CD8-positive, alpha-beta memory T cell (primary cell): ENCODE measurements around the gene TNS1. TPM values are rescaled to one million over a fixed set of nuclear protein-coding genes. Genes with fewer than 3 reads are reported as not detected.

Experiments
- CTCF ChIA-PET: fragments of 350-600 bp; sonication (Branson Sonifier 250); formaldehyde crosslinking; loops from one replicate; lab custom pipeline; 2021; ENCODE audit warnings: antibody characterized with exemption; lab: Charles Lee
- POLR2A ChIA-PET: fragments of 350-600 bp; sonication (Branson Sonifier 250); formaldehyde crosslinking; loops from one replicate; lab custom pipeline; 2021; ENCODE audit warnings: antibody characterized with exemption; lab: Charles Lee
- DNase-seq, 5 donors: peaks; one replicate each; pipeline versions ENCODE4 v3.0.0 to v3.0.0-alpha.2; 2020 to 2022; ENCODE audit warnings: mixed read lengths in 1 of 5
- H3K27ac ChIP-seq: one replicate; pipeline ENCODE4 v1.7.0; 2013; ENCODE audit warnings: low read depth, mild to moderate bottlenecking, low read length, moderate library complexity
- H3K27me3 ChIP-seq: 2 replicates; pipeline ENCODE4 v1.7.0; 2013; ENCODE audit warnings: low read length, mild to moderate bottlenecking; ENCODE audit not compliant: insufficient read depth, poor library complexity, severe bottlenecking
- H3K36me3 ChIP-seq: 2 replicates; pipeline ENCODE4 v1.7.0; 2013; ENCODE audit warnings: mild to moderate bottlenecking, low read length, moderate library complexity; ENCODE audit not compliant: insufficient read depth
- H3K4me1 ChIP-seq: 2 replicates; pipeline ENCODE4 v1.7.0; 2013; ENCODE audit warnings: mild to moderate bottlenecking, low read length, moderate library complexity; ENCODE audit not compliant: insufficient read depth
- H3K4me3 ChIP-seq: 2 replicates; pipeline ENCODE4 v1.7.0; 2013; ENCODE audit warnings: mild to moderate bottlenecking, low read length
- H3K9me3 ChIP-seq: 2 replicates; pipeline ENCODE4 v1.7.0; 2013; ENCODE audit warnings: mild to moderate bottlenecking, low read length
- H3K27ac Mint-ChIP-seq, 8 donors: one replicate each; pipeline ENCODE4 v1.8.0; 2020 to 2021; ENCODE audit warnings: mixed read lengths in 8 of 8, mild to moderate bottlenecking in 6 of 8, inconsistent platforms in 3 of 8, moderate library complexity in 3 of 8
- H3K27me3 Mint-ChIP-seq, 2 donors: one replicate each; pipeline ENCODE4 v1.8.0; 2020 to 2021; ENCODE audit warnings: mixed read lengths in 2 of 2, mild to moderate bottlenecking in 1 of 2, moderate library complexity in 1 of 2
- H3K36me3 Mint-ChIP-seq, 3 donors: one replicate each; pipeline ENCODE4 v1.8.0; 2020 to 2021; ENCODE audit warnings: mixed read lengths in 3 of 3, inconsistent platforms in 1 of 3, mild to moderate bottlenecking in 1 of 3
- H3K4me1 Mint-ChIP-seq, 3 donors: one replicate each; pipeline ENCODE4 v1.8.0; 2020 to 2021; ENCODE audit warnings: mixed read lengths in 3 of 3, inconsistent platforms in 1 of 3, mild to moderate bottlenecking in 1 of 3
- H3K4me3 Mint-ChIP-seq, 7 donors: one replicate each; pipeline ENCODE4 v1.8.0; 2020 to 2021; ENCODE audit warnings: mixed read lengths in 7 of 7, mild to moderate bottlenecking in 6 of 7, moderate library complexity in 4 of 7, inconsistent platforms in 2 of 7
- H3K9me3 Mint-ChIP-seq, 5 donors: one replicate each; pipeline ENCODE4 v1.8.0; 2020 to 2022; ENCODE audit warnings: mixed read lengths in 5 of 5, mild to moderate bottlenecking in 3 of 5, moderate library complexity in 2 of 5, inconsistent platforms in 1 of 5
- polyA plus RNA-seq: library from polyadenylated mRNA; unstranded; fragments of 300-500 nt; fragmentation: Illumina TruSeq; gene quantifications from one replicate; pipeline ENCODE4 v1.2.3, GENCODE V29; 2021
- total RNA-seq, 2 experiments: library from RNA; stranded (reverse); gene quantifications; one replicate each; pipeline ENCODE4 v1.2.3, GENCODE V29; 2021

The TNS1 gene
- total and polyA plus RNA-seq, 3 experiments from 2014 or later, result 1.1 to 1.8 TPM; not detected in 1

DNA sequence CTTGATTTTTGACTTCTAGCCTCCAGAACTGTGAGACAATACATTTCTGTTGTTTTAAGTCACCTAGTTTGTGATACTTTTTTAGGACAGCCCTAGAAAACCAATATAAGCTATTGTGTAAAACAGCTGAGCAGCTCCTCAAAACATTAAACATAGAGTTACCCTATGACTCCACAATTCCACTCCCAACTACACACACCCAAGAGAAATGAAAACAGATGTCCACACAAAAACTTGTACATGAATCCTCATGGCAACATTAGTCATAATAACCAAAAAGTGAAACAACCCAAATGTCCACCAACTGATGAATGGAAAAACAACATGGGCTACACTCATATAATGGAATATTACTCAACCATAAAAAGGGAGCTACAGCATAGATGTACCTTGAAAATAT is 32.6 kb downstream of the TNS1 start:
- ChIA-PET POLR2A (no interaction called here), CTCF (no interaction called here)
- H3K27me3 Mint-ChIP-seq, result peaks cover 2 to 24% of the 10 kb centered on the region in 2 donors
- DNase-seq, result no peak
- no peaks in the 10 kb centered on the region for H3K4me1 ChIP-seq
- peaks cover 0 to 3% (median 0%) of the 10 kb centered on the region in 3 donors for H3K36me3 Mint-ChIP-seq
- no peaks in the 10 kb centered on the region for H3K27me3 ChIP-seq
- H3K4me1 Mint-ChIP-seq, result no peaks in the 10 kb centered on the region
- H3K4me3 Mint-ChIP-seq, result no peak overlapping the region
- no peak overlapping the region for H3K27ac Mint-ChIP-seq
- no peaks in the 10 kb centered on the region for H3K36me3 ChIP-seq
- no peak overlapping the region for H3K4me3 ChIP-seq
- peaks cover 0 to 7% (median 0%) of the 10 kb centered on the region in 5 donors for H3K9me3 Mint-ChIP-seq
- H3K27ac ChIP-seq, result no peak overlapping the region
- no peaks in the 10 kb centered on the region for H3K9me3 ChIP-seq

DNA sequence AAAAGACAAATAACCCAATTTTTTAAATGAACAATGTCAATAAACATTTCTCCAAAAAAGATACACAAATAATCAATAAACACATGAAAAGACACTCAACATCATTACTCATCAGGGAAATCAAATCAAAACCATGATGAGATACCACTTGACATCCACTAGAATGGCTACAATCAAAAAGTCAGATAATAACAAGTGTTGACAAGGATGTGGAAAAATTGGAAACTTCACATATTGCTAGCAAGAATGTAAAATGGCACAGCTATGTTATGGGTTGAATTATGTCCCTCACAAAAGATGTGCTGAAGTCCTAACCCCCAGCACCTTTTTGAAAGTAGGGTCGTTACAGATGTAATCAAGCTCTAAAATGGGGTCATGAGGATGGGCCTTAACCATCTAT is 33.2 kb downstream of the TNS1 start:
- peaks cover 0 to 3% (median 0%) of the 10 kb centered on the region in 3 donors for H3K36me3 Mint-ChIP-seq
- CTCF ChIA-PET, result no interaction called here
- peaks cover 5 to 28% of the 10 kb centered on the region in 2 donors for H3K27me3 Mint-ChIP-seq
- Histone ChIP-seq H3K27ac (no peak overlapping the region), H3K9me3 (no peaks in the 10 kb centered on the region), H3K27me3 (no peaks in the 10 kb centered on the region), H3K36me3 (no peaks in the 10 kb centered on the region), H3K4me3 (no peak overlapping the region), H3K4me1 (no peaks in the 10 kb centered on the region)
- DNase-seq, result no peak
- no peak overlapping the region for H3K4me3 Mint-ChIP-seq
- H3K9me3 Mint-ChIP-seq, result peaks cover 0 to 7% (median 0%) of the 10 kb centered on the region in 5 donors
- H3K4me1 Mint-ChIP-seq, result no peaks in the 10 kb centered on the region
- no peak overlapping the region for H3K27ac Mint-ChIP-seq
- POLR2A ChIA-PET, result no interaction called here

- Histone ChIP-seq H3K4me3 (no peak overlapping the region), H3K4me1 (no peaks in the 10 kb centered on the region), H3K27me3 (no peaks in the 10 kb centered on the region), H3K36me3 (no peaks in the 10 kb centered on the region), H3K9me3 (no peaks in the 10 kb centered on the region), H3K27ac (no peak overlapping the region)
- H3K4me3 Mint-ChIP-seq, result no peak overlapping the region
- POLR2A ChIA-PET, result no interaction called here
- no peak for DNase-seq
- peaks cover 0 to 3% (median 0%) of the 10 kb centered on the region in 3 donors for H3K36me3 Mint-ChIP-seq
- no peak overlapping the region for H3K27ac Mint-ChIP-seq
- H3K27me3 Mint-ChIP-seq, result peaks cover 6 to 23% of the 10 kb centered on the region in 2 donors
- no peaks in the 10 kb centered on the region for H3K4me1 Mint-ChIP-seq
- CTCF ChIA-PET, result no interaction called here
- H3K9me3 Mint-ChIP-seq, result peaks cover 0 to 7% (median 0%) of the 10 kb centered on the region in 5 donors
These were observed 34.8 kb downstream of the TNS1 start for GRCh38 chr2:217968023-217968422.

GRCh38 chr2:217966423-217967070 is 36.2 kb downstream of the TNS1 start:
- Histone ChIP-seq H3K27me3 (no peaks in the 10 kb centered on the region), H3K27ac (no peak overlapping the region), H3K4me3 (no peak overlapping the region), H3K4me1 (no peaks in the 10 kb centered on the region), H3K9me3 (no peaks in the 10 kb centered on the region), H3K36me3 (no peaks in the 10 kb centered on the region)
- H3K27ac Mint-ChIP-seq, result no peak overlapping the region
- no peaks in the 10 kb centered on the region for H3K4me1 Mint-ChIP-seq
- peak in 1 of 5 donors; percentile 16 for DNase-seq
- H3K36me3 Mint-ChIP-seq, result peaks cover 0 to 3% (median 0%) of the 10 kb centered on the region in 3 donors
- POLR2A ChIA-PET, result no interaction called here
- H3K4me3 Mint-ChIP-seq, result no peak overlapping the region
- H3K27me3 Mint-ChIP-seq, result peaks cover 6 to 23% of the 10 kb centered on the region in 2 donors
- H3K9me3 Mint-ChIP-seq, result peaks cover 0 to 3% (median 0%) of the 10 kb centered on the region in 5 donors
- CTCF ChIA-PET, result no interaction called here

DNA sequence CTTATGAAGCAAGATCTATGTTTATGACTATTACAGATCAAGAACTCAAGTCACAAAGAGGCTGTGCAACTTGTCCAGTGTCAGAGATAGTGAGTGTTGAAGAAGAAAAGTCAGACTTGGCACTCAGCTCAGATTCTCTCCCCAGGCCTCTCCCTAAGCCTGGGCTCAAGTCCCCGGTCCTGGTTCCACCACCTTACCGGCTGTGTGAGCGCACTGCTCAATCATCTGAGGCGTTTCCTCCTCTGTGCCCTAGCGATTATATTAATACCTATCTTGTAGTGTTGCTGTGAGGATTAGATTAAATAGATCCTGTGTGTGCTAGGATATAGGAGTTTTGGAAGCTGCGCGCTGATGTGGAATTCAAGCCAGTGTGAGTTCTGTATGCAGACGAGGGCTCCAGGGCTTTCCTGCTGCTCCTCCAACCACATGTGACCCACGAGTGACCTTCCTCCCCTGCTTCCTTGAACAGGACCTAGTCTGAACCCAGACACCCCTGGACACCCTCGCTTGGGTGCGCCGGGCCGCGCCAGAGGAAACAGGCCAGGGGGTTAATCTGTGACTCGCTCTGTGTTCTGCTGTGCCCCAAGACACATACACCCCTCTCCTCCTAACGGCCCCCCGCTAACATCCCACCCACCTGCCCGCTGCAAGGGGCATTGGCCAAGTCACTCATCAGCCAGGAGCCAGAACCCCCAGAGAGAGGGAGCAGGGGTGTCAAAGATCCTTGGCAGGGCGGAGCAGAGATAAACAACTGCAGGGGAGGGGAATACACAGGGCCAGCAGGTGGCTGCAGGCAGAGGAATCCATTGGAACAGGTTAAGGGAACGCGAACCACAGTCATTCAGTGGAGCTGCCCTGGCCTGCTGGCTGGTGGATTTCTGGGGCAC is 38.3 kb downstream of the TNS1 start:
- DNase-seq, result peak in 1 of 5 donors; percentile 24
- ChIA-PET POLR2A (no interaction called here), CTCF (no interaction called here)
- Mint-ChIP-seq H3K27me3 (peaks cover 6 to 12% of the 10 kb centered on the region in 2 donors), H3K36me3 (no peaks in the 10 kb centered on the region), H3K4me1 (no peaks in the 10 kb centered on the region), H3K9me3 (peaks cover 0 to under 1% (median 0%) of the 10 kb centered on the region in 5 donors), H3K4me3 (no peak overlapping the region), H3K27ac (no peak overlapping the region)
- Histone ChIP-seq H3K4me1 (no peaks in the 10 kb centered on the region), H3K27me3 (no peaks in the 10 kb centered on the region), H3K4me3 (no peak overlapping the region), H3K9me3 (no peaks in the 10 kb centered on the region), H3K36me3 (no peaks in the 10 kb centered on the region), H3K27ac (no peak overlapping the region)

DNA sequence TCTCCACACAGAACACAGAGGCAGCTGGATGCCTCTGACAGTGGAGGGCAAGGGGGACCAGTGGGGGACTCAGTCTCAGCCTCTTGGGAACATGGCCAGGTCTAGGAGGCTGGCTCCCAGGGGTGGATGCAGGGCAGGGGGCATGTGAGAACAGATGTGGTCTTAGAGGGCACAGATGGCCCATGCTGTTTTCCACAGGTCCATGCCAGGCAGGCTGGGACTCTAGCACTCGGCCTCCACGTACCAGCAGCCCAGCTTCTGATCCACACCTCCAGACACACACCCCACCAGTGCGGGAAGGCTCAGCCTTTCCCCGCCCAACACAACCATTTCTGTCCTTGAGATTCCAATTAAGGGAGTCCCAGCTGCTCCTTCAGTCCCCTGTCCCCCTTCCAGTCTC is 42.4 kb downstream of the TNS1 start:
- peaks cover 9 to 19% of the 10 kb centered on the region in 2 donors for H3K27me3 Mint-ChIP-seq
- ChIA-PET POLR2A (no interaction called here), CTCF (no interaction called here)
- no peaks in the 10 kb centered on the region for H3K27me3 ChIP-seq
- H3K4me1 Mint-ChIP-seq, result no peaks in the 10 kb centered on the region
- no peaks in the 10 kb centered on the region for H3K9me3 ChIP-seq
- H3K27ac ChIP-seq, result no peak overlapping the region
- peak overlapping the region in 1 of 8 donors; percentile 57 for H3K27ac Mint-ChIP-seq
- no peaks in the 10 kb centered on the region for H3K36me3 ChIP-seq
- H3K36me3 Mint-ChIP-seq, result no peaks in the 10 kb centered on the region
- H3K4me1 ChIP-seq, result no peaks in the 10 kb centered on the region
- no peak overlapping the region for H3K4me3 Mint-ChIP-seq
- no peak overlapping the region for H3K4me3 ChIP-seq
- H3K9me3 Mint-ChIP-seq, result no peaks in the 10 kb centered on the region
- DNase-seq, result no peak

DNA sequence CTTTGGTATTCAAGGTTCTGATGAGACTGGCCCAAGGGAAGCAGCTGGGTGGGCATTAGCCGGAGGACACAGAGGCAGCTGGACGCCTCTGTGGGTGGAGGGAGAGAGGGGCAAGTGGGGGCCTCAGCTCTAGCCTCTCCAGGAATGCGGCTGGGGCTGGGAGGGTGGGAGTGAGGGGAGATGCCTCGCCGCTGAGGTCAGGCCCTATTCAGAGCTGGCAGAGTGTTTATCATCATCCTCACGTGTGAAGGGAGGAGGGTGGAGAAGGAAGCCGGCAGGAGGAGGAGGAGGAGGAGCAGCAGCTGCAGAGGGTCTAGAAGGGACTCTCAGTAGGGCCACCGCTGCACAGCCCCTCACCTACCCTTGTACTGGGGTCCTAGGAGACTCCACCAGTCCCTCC is 43.1 kb downstream of the TNS1 start:
- Mint-ChIP-seq H3K27me3 (peaks cover 7 to 17% of the 10 kb centered on the region in 2 donors), H3K4me1 (no peaks in the 10 kb centered on the region), H3K36me3 (no peaks in the 10 kb centered on the region), H3K27ac (no peak overlapping the region), H3K4me3 (no peak overlapping the region), H3K9me3 (no peaks in the 10 kb centered on the region)
- H3K27me3 ChIP-seq, result no peaks in the 10 kb centered on the region
- H3K9me3 ChIP-seq, result no peaks in the 10 kb centered on the region
- H3K27ac ChIP-seq, result no peak overlapping the region
- H3K36me3 ChIP-seq, result no peaks in the 10 kb centered on the region
- DNase-seq, result peak in 1 of 5 donors; percentile 17
- no peak overlapping the region for H3K4me3 ChIP-seq
- H3K4me1 ChIP-seq, result no peaks in the 10 kb centered on the region
- POLR2A ChIA-PET, result no interaction called here
- CTCF ChIA-PET, result no interaction called here

- Mint-ChIP-seq H3K4me3 (no peak overlapping the region), H3K27me3 (peaks cover 5 to 21% of the 10 kb centered on the region in 2 donors), H3K4me1 (no peaks in the 10 kb centered on the region), H3K36me3 (no peaks in the 10 kb centered on the region), H3K27ac (peak overlapping the region in 1 of 8 donors; percentile 47), H3K9me3 (no peaks in the 10 kb centered on the region)
- no peak overlapping the region for H3K4me3 ChIP-seq
- H3K27ac ChIP-seq, result no peak overlapping the region
- CTCF ChIA-PET, result no interaction called here
- H3K27me3 ChIP-seq, result no peaks in the 10 kb centered on the region
- H3K9me3 ChIP-seq, result no peaks in the 10 kb centered on the region
- H3K36me3 ChIP-seq, result no peaks in the 10 kb centered on the region
- peak in 1 of 5 donors; percentile 22 for DNase-seq
- no peaks in the 10 kb centered on the region for H3K4me1 ChIP-seq
- POLR2A ChIA-PET, result no interaction called here
These were observed 43.9 kb downstream of the TNS1 start for GRCh38 chr2:217958884-217959225.
